VCaP (cell line): Measurements from ENCODE around the gene ADSL.

Experiments used
- H3K27ac ChIP-seq: fragments of 450-650 bp; 2 replicates; pipeline ENCODE4 v1.5.1; 2017
- TF ChIP-seq, protein P1 (sequence below): fragments of 450-650 bp; conservative IDR thresholded peaks from 2 replicates; pipeline ENCODE4 v1.5.1; 2017; ENCODE audit warnings: mild to moderate bottlenecking, moderate library complexity

ADSL gene

DNA sequence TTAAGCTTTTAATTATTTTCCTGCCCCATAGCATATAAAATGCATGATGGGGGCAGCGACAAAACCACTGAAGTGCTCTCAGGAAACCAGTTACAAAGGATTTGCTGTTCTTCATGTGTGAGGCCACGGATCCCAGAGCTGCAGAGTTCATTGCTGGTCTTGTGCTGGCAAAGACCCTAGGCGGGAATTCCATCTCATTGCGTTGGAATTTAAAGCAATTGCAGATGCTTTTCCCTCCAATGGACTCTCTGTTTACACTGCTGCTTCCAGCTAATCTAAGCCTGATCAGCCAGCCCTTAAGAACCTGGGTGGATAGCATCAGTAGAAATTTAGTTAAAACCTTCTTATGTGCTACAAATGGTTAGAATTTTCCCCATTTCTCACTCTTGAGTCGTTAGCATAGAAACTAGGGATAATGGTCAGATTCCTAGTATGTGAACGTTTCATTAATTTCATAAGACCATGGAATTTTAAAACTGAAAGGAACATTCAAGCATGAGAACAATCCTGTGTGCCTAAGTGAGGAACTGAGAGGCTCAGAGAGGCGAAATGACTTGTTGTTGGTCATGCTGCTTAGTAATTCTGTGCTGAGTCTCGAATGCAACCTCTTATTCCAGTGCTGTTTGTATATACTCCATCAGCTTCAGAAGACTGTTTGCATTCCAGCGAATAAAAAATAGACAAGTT is 36.1 kb upstream of the ADSL start:
- TF ChIP-seq, protein P1, sequence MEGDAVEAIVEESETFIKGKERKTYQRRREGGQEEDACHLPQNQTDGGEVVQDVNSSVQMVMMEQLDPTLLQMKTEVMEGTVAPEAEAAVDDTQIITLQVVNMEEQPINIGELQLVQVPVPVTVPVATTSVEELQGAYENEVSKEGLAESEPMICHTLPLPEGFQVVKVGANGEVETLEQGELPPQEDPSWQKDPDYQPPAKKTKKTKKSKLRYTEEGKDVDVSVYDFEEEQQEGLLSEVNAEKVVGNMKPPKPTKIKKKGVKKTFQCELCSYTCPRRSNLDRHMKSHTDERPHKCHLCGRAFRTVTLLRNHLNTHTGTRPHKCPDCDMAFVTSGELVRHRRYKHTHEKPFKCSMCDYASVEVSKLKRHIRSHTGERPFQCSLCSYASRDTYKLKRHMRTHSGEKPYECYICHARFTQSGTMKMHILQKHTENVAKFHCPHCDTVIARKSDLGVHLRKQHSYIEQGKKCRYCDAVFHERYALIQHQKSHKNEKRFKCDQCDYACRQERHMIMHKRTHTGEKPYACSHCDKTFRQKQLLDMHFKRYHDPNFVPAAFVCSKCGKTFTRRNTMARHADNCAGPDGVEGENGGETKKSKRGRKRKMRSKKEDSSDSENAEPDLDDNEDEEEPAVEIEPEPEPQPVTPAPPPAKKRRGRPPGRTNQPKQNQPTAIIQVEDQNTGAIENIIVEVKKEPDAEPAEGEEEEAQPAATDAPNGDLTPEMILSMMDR = no peak
- H3K27ac ChIP-seq = peak overlapping the region; percentile 60

DNA sequence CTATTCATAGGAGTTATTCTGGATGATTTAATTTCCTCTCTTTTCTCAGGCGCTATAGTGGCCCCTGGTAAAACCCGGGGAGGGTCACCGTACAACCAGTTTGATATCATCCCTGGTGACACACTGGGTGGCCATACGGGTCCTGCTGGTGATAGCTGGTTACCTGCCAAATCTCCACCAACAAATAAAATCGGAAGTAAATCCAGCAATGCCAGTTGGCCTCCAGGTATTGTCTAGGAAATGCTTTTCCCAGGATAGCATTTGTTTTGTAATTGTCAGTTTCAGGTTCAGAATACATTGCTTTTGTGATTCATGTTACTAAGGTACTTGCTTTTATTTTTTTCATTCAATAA is 35.6 kb upstream of the ADSL start:
- H3K27ac ChIP-seq = peak overlapping the region; percentile 60
- TF ChIP-seq, protein P1 = no peak

DNA sequence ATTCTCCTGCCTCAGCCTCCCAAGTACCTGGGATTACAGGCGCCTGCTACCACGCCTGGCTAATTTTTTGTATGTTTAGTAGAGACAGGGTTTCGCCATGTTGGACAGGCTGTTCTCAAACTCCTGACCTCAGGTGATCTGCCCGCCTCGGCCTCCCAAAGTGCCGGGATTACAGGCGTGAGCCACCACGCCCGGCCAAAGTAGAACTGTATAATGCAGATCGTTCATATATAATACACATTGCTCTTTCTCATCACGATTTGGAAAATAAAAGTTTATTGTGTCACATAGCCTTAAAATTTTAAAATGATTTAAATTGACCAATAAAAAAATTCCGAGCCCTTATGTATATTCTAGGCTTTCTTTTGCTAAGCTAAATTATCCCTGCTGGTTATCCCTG is 34.7 kb upstream of the ADSL start:
- peak overlapping the region; percentile 60 for H3K27ac ChIP-seq

DNA sequence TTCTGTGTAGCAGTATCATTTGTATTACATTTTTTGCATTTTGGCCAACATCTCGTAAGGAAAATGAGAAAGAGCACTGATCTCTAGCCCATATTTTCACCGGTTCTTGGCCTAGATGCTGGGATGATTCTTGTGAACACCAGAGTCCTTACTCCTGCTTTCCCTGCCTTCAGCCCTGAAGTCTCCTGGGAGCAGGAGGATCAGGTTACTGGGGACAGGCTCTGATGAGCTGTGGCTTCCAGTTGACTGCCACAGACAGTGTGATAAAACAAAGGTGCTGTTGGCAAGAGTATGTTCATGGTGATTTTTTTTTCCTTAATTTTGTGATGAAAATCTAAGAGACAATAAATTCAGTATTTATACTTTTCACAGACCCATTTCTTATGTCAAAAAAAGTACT is 34.2 kb upstream of the ADSL start:
- no peak overlapping the region for H3K27ac ChIP-seq
- TF ChIP-seq, protein P1 = no peak

DNA sequence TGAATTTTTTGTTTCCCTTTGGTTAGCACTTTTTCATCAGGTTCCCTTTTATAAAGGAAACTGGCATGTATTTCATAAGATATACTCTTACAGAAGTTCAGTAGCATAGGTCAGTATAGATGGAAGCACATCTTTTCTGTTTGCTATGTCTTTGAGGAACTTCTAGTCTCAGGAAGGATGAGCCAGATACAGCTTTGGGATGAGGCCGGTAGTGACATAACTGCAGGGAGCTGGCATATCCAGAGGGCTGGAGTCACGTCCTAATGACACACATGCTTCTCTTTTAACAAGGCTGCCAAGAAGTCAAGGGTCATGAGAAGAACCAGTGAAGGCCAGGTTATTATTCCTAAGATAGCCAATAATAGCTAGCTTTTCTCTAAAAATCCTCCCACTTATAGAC is 33.3 kb upstream of the ADSL start:
- TF ChIP-seq, protein P1 = no peak
- no peak overlapping the region for H3K27ac ChIP-seq

DNA sequence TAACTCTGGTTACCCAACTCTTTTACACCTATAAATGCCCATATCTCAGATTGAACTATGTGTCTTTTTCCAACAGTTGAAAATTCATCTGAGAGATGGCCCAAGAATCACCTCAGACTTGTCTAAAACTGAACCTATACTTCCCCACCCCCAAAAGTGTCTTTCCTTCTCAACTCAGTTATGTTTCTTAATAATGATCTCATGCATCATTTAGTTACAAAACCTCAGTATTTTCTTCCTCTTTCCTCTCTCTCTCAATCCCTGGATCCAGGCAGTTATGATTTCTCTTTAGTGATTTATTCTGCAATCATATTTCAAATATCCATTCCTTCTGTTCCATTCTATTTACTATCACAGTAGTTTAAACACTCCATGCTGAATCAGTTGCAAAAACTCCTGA is 32.3 kb upstream of the ADSL start:
- TF ChIP-seq, protein P1 = no peak
- no peak overlapping the region for H3K27ac ChIP-seq

DNA sequence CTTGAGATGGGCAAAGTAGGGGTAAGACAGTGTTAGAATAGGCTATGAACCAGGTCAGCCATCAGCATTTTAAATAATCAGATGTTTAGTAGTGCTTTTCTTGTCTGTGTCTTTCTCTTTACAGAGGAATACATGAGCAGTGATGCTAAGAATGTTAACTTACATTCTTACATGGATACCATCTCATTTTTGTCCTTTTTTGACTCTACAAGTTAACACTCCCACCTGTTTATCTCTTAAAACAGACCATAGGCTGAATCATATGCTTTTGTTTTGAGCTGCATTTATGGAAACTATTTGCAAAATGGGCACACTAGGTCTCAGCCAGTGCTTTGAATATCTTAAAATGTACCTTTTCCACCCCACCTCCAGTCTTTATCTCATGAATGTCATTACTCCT is 25.6 kb upstream of the ADSL start:
- H3K27ac ChIP-seq = no peak overlapping the region
- TF ChIP-seq, protein P1 = no peak

DNA sequence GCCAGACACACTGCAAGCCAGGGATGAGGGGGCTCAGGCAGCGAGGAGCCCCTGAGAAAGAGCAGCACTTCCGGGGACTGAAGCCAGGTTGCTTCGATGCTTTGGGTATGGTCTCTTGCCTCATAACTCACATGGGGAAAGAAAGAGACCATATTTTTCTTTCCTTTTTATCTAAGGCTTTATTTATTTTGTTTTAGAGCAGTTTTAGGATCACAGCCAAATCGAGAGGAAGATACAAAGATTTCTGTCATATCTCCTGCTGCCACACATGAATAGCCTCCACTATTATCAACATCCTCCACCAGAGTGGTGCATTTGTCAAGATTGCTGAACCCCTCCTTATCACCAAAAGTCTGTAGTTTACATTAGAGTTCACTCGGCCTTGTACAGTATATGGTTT is 24.3 kb upstream of the ADSL start:
- TF ChIP-seq, protein P1 = no peak

More for the DNA sequence above, 24.3 kb upstream of the ADSL start:
- 0 out of 2 replicates have a peak overlapping the region, but pooled peaks have one; percentile 84 for H3K27ac ChIP-seq
